Naive thymus-derived CD8-positive, alpha-beta T cell (primary cell): Measurements from ENCODE around the gene FGFR2. TPM values are rescaled to one million over a fixed set of nuclear protein-coding genes. Genes with fewer than 3 reads are reported as not detected.
A peak's percentile ranks its signal among the peaks of the same experiment; 100 is the strongest.

Experiments
- ATAC-seq, 2 donors: fragments of 150-1000 bp; cut with Tn5 transposase in 1 of 2; sonication (Bioruptor Pico), chemical (Tn5 transposase) in 1 of 2; 1 replicate in 1 of 2; 2 replicates in 1 of 2; pipeline ENCODE4 v1.10.0; 2021; ENCODE audit warnings: mild to moderate bottlenecking in 2 of 2, moderate library complexity in 2 of 2
- POLR2A ChIA-PET: fragments of 350-600 bp; sonication (Branson Sonifier 250); formaldehyde crosslinking; loops from one replicate; lab custom pipeline; 2021; ENCODE audit warnings: antibody characterized with exemption; lab: Charles Lee
- DNase-seq, 10 donors: peaks; one replicate each; pipeline versions ENCODE4 v3.0.0 to v3.0.0-alpha.2; 2020 to 2022
- H3K27ac Mint-ChIP-seq, 10 donors: one replicate each; pipeline ENCODE4 v1.8.0; 2020 to 2022; ENCODE audit warnings: mild to moderate bottlenecking in 10 of 10, mixed read lengths in 10 of 10, moderate library complexity in 4 of 10, inconsistent platforms in 1 of 10
- H3K27me3 Mint-ChIP-seq, 5 donors: one replicate each; pipeline ENCODE4 v1.8.0; 2021 to 2022; ENCODE audit warnings: mixed read lengths in 5 of 5
- H3K36me3 Mint-ChIP-seq, 3 donors: one replicate each; pipeline ENCODE4 v1.8.0; 2020 to 2022; ENCODE audit warnings: mixed read lengths in 3 of 3, mild to moderate bottlenecking in 2 of 3, inconsistent platforms in 1 of 3
- H3K4me1 Mint-ChIP-seq, 4 donors: one replicate each; pipeline ENCODE4 v1.8.0; 2021 to 2022; ENCODE audit warnings: mixed read lengths in 4 of 4
- H3K4me3 Mint-ChIP-seq, 10 donors: one replicate each; pipeline ENCODE4 v1.8.0; 2020 to 2022; ENCODE audit warnings: mild to moderate bottlenecking in 10 of 10, mixed read lengths in 10 of 10, moderate library complexity in 6 of 10, inconsistent platforms in 1 of 10
- H3K9me3 Mint-ChIP-seq, 9 donors: one replicate each; pipeline ENCODE4 v1.8.0; 2020 to 2022; ENCODE audit warnings: mixed read lengths in 9 of 9, mild to moderate bottlenecking in 3 of 9, inconsistent platforms in 1 of 9, moderate library complexity in 1 of 9
- polyA plus RNA-seq, 3 donors: library from polyadenylated mRNA; unstranded; fragments of 300-500 nt; fragmentation: Illumina TruSeq; gene quantifications; one replicate each; pipeline ENCODE4 v1.2.3, GENCODE V29; 2021
- total RNA-seq, 8 experiments: library from RNA in 2 of 8; stranded (reverse) in 2 of 8; gene quantifications; one replicate each; pipeline ENCODE4 v1.2.3 and lab custom pipeline; 2021 to 2026

Gene FGFR2
- total RNA-seq (not detected), polyA plus RNA-seq (under 1 TPM in 1 of 3 donors, not detected in 2; 0.28 TPM), total RNA-seq (lab: John Stamatoyannopoulos, UW) (0 to 0.52 (median 0) reads per million in 6 experiments)

- Mint-ChIP-seq H3K27ac (no peak within 1 kb of the TSS), H3K9me3 (peaks cover 0 to 2% (median 0%) of the 10 kb centered on the region in 9 donors), H3K27me3 (peaks cover 15 to 52% (median 37%) of the 10 kb centered on the region in 5 donors), H3K36me3 (peaks cover 0 to 6% (median 0%) of the 10 kb centered on the region in 3 donors), H3K4me1 (peaks cover 4 to 8% (median 6%) of the 10 kb centered on the region in 4 donors), H3K4me3 (peak within 1 kb of the TSS; percentile 3 to 61 (median 40))
- DNase-seq (no peak), ATAC-seq (no peak)
- POLR2A ChIA-PET: no interaction called here
These were observed at the start of gene FGFR2 for GRCh38 chr10:121598263-121599249. Gene FGFR2 (minus strand): TSS chr10:121598444. CDS start chr10:121593817, 4,627 bp downstream.

GRCh38 chr10:121647401-121647800, 49.2 kb upstream of the FGFR2 start:
- ATAC-seq: no peak
- Mint-ChIP-seq H3K27me3 (peaks cover 0 to 29% (median 9%) of the 10 kb centered on the region in 5 donors), H3K27ac (no peak overlapping the region), H3K4me3 (no peak overlapping the region), H3K4me1 (no peaks in the 10 kb centered on the region), H3K9me3 (peaks cover 0 to 7% (median under 1%) of the 10 kb centered on the region in 9 donors), H3K36me3 (no peaks in the 10 kb centered on the region)
- POLR2A ChIA-PET: no interaction called here
- DNase-seq: no peak

- H3K27me3 Mint-ChIP-seq: peaks cover 0 to 25% (median 9%) of the 10 kb centered on the region in 5 donors
- no peak for ATAC-seq
These were observed 47.5 kb upstream of the FGFR2 start for GRCh38 chr10:121645696-121646095.

GRCh38 chr10:121644501-121644900, 46.3 kb upstream of the FGFR2 start:
- Mint-ChIP-seq H3K4me1 (no peaks in the 10 kb centered on the region), H3K4me3 (no peak overlapping the region), H3K27ac (no peak overlapping the region), H3K9me3 (peaks cover 0 to 12% (median 6%) of the 10 kb centered on the region in 9 donors), H3K36me3 (peaks cover 0 to 4% (median 0%) of the 10 kb centered on the region in 3 donors), H3K27me3 (peaks cover 0 to 22% (median 12%) of the 10 kb centered on the region in 5 donors)
- no peak for ATAC-seq
- POLR2A ChIA-PET: no interaction called here
- DNase-seq: no peak

More at GRCh38 chr10:121645696-121646095, 47.5 kb upstream of the FGFR2 start:
- Mint-ChIP-seq H3K36me3 (peaks cover 0 to 4% (median 0%) of the 10 kb centered on the region in 3 donors), H3K9me3 (peaks cover 0 to 10% (median 4%) of the 10 kb centered on the region in 9 donors), H3K27ac (no peak overlapping the region), H3K4me3 (no peak overlapping the region), H3K4me1 (no peaks in the 10 kb centered on the region)
- POLR2A ChIA-PET: no interaction called here
- DNase-seq: no peak

GRCh38 chr10:121640266-121640665, 42.0 kb upstream of the FGFR2 start:
- DNase-seq (no peak), ATAC-seq (no peak)
- H3K27ac Mint-ChIP-seq: no peak overlapping the region
- H3K4me3 Mint-ChIP-seq: no peak overlapping the region
- H3K4me1 Mint-ChIP-seq: no peaks in the 10 kb centered on the region
- peaks cover 0 to 8% (median 1%) of the 10 kb centered on the region in 5 donors for H3K27me3 Mint-ChIP-seq
- peaks cover 0 to 9% (median 0%) of the 10 kb centered on the region in 3 donors for H3K36me3 Mint-ChIP-seq
- H3K9me3 Mint-ChIP-seq: peaks cover 0 to 38% (median 11%) of the 10 kb centered on the region in 9 donors
- POLR2A ChIA-PET: no interaction called here

- POLR2A ChIA-PET: no interaction called here
- Mint-ChIP-seq H3K27ac (no peak overlapping the region), H3K4me1 (no peaks in the 10 kb centered on the region), H3K27me3 (peaks cover 0 to 8% (median 1%) of the 10 kb centered on the region in 5 donors), H3K4me3 (no peak overlapping the region), H3K36me3 (peaks cover 0 to 9% (median 0%) of the 10 kb centered on the region in 3 donors), H3K9me3 (peaks cover 0 to 38% (median 11%) of the 10 kb centered on the region in 9 donors)
- ATAC-seq (no peak), DNase-seq (no peak)
These were observed 41.2 kb upstream of the FGFR2 start for GRCh38 chr10:121639416-121639815.

GRCh38 chr10:121637437-121637836, 39.2 kb upstream of the FGFR2 start:
- Mint-ChIP-seq H3K27ac (no peak overlapping the region), H3K4me1 (no peaks in the 10 kb centered on the region), H3K9me3 (peaks cover 0 to 38% (median 10%) of the 10 kb centered on the region in 9 donors), H3K36me3 (peaks cover 0 to 9% (median 0%) of the 10 kb centered on the region in 3 donors), H3K4me3 (no peak overlapping the region), H3K27me3 (peaks cover 0 to 3% (median 0%) of the 10 kb centered on the region in 5 donors)
- POLR2A ChIA-PET: no interaction called here
- ATAC-seq (no peak), DNase-seq (no peak)

- peaks cover under 1 to 10% (median 4%) of the 10 kb centered on the region in 5 donors for H3K27me3 Mint-ChIP-seq
- peaks cover 0 to 14% (median 3%) of the 10 kb centered on the region in 9 donors for H3K9me3 Mint-ChIP-seq
- DNase-seq: no peak
- peaks cover 0 to 5% (median 0%) of the 10 kb centered on the region in 3 donors for H3K36me3 Mint-ChIP-seq
- no peak for ATAC-seq
- no peak overlapping the region for H3K27ac Mint-ChIP-seq
- no peaks in the 10 kb centered on the region for H3K4me1 Mint-ChIP-seq
- H3K4me3 Mint-ChIP-seq: no peak overlapping the region
- POLR2A ChIA-PET: no interaction called here
These were observed 34.8 kb upstream of the FGFR2 start for GRCh38 chr10:121633056-121633455.

GRCh38 chr10:121631365-121632029, 33.3 kb upstream of the FGFR2 start:
- no peak overlapping the region for H3K27ac Mint-ChIP-seq
- peaks cover 0 to 3% (median 0%) of the 10 kb centered on the region in 9 donors for H3K9me3 Mint-ChIP-seq
- POLR2A ChIA-PET: no interaction called here
- H3K4me3 Mint-ChIP-seq: no peak overlapping the region
- ATAC-seq (no peak), DNase-seq (no peak)
- no peaks in the 10 kb centered on the region for H3K36me3 Mint-ChIP-seq
- no peaks in the 10 kb centered on the region for H3K4me1 Mint-ChIP-seq
- peaks cover 4 to 12% (median 5%) of the 10 kb centered on the region in 5 donors for H3K27me3 Mint-ChIP-seq

GRCh38 chr10:121628859-121629258, 30.6 kb upstream of the FGFR2 start:
- H3K36me3 Mint-ChIP-seq: no peaks in the 10 kb centered on the region

GRCh38 chr10:121627876-121628581, 29.8 kb upstream of the FGFR2 start:
- Mint-ChIP-seq H3K27ac (no peak overlapping the region), H3K36me3 (no peaks in the 10 kb centered on the region), H3K4me1 (no peaks in the 10 kb centered on the region), H3K27me3 (peaks cover 4 to 12% (median 5%) of the 10 kb centered on the region in 5 donors), H3K4me3 (no peak overlapping the region), H3K9me3 (no peaks in the 10 kb centered on the region)
- ATAC-seq (no peak), DNase-seq (no peak)
- POLR2A ChIA-PET: no interaction called here

More at GRCh38 chr10:121628859-121629258, 30.6 kb upstream of the FGFR2 start:
- Mint-ChIP-seq H3K9me3 (no peaks in the 10 kb centered on the region), H3K27ac (no peak overlapping the region), H3K4me1 (no peaks in the 10 kb centered on the region), H3K27me3 (peaks cover 4 to 12% (median 5%) of the 10 kb centered on the region in 5 donors), H3K4me3 (no peak overlapping the region)
- ATAC-seq (no peak), DNase-seq (no peak)
- POLR2A ChIA-PET: no interaction called here
